ENCODE data around the gene RNU7-1. TPM values are rescaled to one million over a fixed set of nuclear protein-coding genes. Genes with fewer than 3 reads are reported as not detected.

Gene RNU7-1
- total and polyA plus RNA-seq, 2 donors (not counting 1 experiment from before 2014, with no cell fraction given): not detected

GRCh38 chr12:6938353-6939190, 5.0 kb upstream of the RNU7-1 start:
- ChIA-PET CTCF (interaction anchor here (0.7 to 16.6 kb wide), 18 partner anchors 8 to 249 kb away, joined by 3 to 944 read pairs (median 8); partner anchors contain the start of genes ENO2, MLF2, PTPN6 and SPSB2), POLR2A (interaction anchor here (0.6 to 18.5 kb wide), 12 partner anchors 9 to 186 kb away, joined by 3 to 662 read pairs (median 5); partner anchors contain the start of genes ATN1, LPCAT3, LRRC23 and MLF2)
- H3K79me2 ChIP-seq (ENCODE audit: control insufficient read depth, insufficient read depth, low read length): peaks cover 20% of the 10 kb centered on the region
- H3K36me3 ChIP-seq (replicated peaks in 1 of 2; ENCODE audit: control extremely low read depth in 1 of 2, control insufficient read depth in 1 of 2, extremely low read depth in 1 of 2, insufficient read depth in 2 of 2, low read length in 1 of 2): peaks cover 0 to 18% of the 10 kb centered on the region in 2 experiments
- DNase-seq (no peak), ATAC-seq (ENCODE audit: low read depth) (no peak)
- 91% methylated on average over 32 of the region's 32 CpGs for WGBS (ENCODE audit: insufficient coverage)
- H3K27me3 ChIP-seq (replicated peaks in 1 of 4; ENCODE audit: control extremely low read depth in 1 of 4, control insufficient read depth in 3 of 4, insufficient read depth in 4 of 4, low read length in 3 of 4): no peaks in the 10 kb centered on the region
- Mint-ChIP-seq H3K4me3 (peak overlapping the region; percentile 87), H3K27ac (peak overlapping the region; percentile 97), H3K4me1 (peaks cover 39% of the 10 kb centered on the region), H3K9me3 (ENCODE audit: insufficient read depth) (no peaks in the 10 kb centered on the region), H3K27me3 (no peaks in the 10 kb centered on the region)
- H3K4me2 ChIP-seq (replicated peaks; ENCODE audit: low read depth, low read length, poor library complexity, severe bottlenecking): peak overlapping the region; percentile 97
- intact Hi-C loops (cut with micrococcal nuclease): loop anchor here (1.0 to 5.0 kb wide), 4 partner anchors 14 to 86 kb away; partner anchors contain the start of genes CDCA3, EMG1, PHB2 and SPSB2
- peak overlapping the region; percentile 88 to 91 for H3K27ac ChIP-seq (ENCODE audit: low read length in 2 of 2)
- H3K4me3 ChIP-seq (ENCODE audit: control extremely low read depth in 1 of 5, extremely low read depth in 1 of 5, insufficient read depth in 1 of 5, low read depth in 2 of 5, low read length in 4 of 5): peak overlapping the region in 2 of 5 experiments; percentile 7 to 38
- no peak for TF ChIP-seq EZH2 (IDR thresholded peaks at IDR 0.05; ENCODE audit: borderline replicate concordance, insufficient read depth, low read depth, low read length, poor library complexity, severe bottlenecking)
- TF ChIP-seq, protein P1, sequence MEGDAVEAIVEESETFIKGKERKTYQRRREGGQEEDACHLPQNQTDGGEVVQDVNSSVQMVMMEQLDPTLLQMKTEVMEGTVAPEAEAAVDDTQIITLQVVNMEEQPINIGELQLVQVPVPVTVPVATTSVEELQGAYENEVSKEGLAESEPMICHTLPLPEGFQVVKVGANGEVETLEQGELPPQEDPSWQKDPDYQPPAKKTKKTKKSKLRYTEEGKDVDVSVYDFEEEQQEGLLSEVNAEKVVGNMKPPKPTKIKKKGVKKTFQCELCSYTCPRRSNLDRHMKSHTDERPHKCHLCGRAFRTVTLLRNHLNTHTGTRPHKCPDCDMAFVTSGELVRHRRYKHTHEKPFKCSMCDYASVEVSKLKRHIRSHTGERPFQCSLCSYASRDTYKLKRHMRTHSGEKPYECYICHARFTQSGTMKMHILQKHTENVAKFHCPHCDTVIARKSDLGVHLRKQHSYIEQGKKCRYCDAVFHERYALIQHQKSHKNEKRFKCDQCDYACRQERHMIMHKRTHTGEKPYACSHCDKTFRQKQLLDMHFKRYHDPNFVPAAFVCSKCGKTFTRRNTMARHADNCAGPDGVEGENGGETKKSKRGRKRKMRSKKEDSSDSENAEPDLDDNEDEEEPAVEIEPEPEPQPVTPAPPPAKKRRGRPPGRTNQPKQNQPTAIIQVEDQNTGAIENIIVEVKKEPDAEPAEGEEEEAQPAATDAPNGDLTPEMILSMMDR (IDR thresholded peaks at IDR 0.05): peak; percentile 22
- no peaks in the 10 kb centered on the region for H4K20me1 ChIP-seq (ENCODE audit: control insufficient read depth, insufficient read depth, low read length, poor library complexity, severe bottlenecking)
- H3K9me3 ChIP-seq (ENCODE audit: control extremely low read depth in 1 of 3, control insufficient read depth in 2 of 3, insufficient read depth in 1 of 3, low read length in 2 of 3): no peaks in the 10 kb centered on the region
- no peak overlapping the region for H3K9ac ChIP-seq (ENCODE audit: low read length)
- peaks cover 24 to 40% of the 10 kb centered on the region in 2 donors for H3K4me1 ChIP-seq (ENCODE audit: control insufficient read depth in 2 of 2, insufficient read depth in 2 of 2, low read length in 2 of 2)
- H2AFZ ChIP-seq (ENCODE audit: insufficient read depth, low read depth, low read length, poor library complexity, severe bottlenecking): peak overlapping the region; percentile 63

Measured in B cell (primary cell).